HEK293T (cell line): Measurements from ENCODE around the gene TRIM62.

Source experiments
- ARNT ChIP-seq: fragments of 450-650 bp; IDR thresholded peaks from 2 replicates; pipeline ENCODE4 v1.6.1; 2017; ENCODE audit warnings: mild to moderate bottlenecking
- BHLHE40 ChIP-seq: fragments of 450-650 bp; IDR thresholded peaks from 2 replicates; pipeline ENCODE4 v1.6.1; 2016; ENCODE audit warnings: mild to moderate bottlenecking, moderate library complexity, borderline replicate concordance
- CTBP1 ChIP-seq: fragments of 450-650 bp; IDR thresholded peaks from 2 replicates; pipeline ENCODE4 v1.6.1; 2016; ENCODE audit warnings: borderline replicate concordance
- ELF4 ChIP-seq: fragments of 450-650 bp; IDR thresholded peaks from 2 replicates; pipeline ENCODE4 v1.6.1; 2017; ENCODE audit warnings: antibody characterized with exemption
- FOXM1 ChIP-seq: fragments of 450-650 bp; IDR thresholded peaks from 2 replicates; pipeline ENCODE4 v1.6.1; 2017; ENCODE audit warnings: mild to moderate bottlenecking, borderline replicate concordance
- L3MBTL2 ChIP-seq: fragments of 450-650 bp; conservative IDR thresholded peaks from 2 replicates; pipeline ENCODE4 v1.6.1; 2016; ENCODE audit warnings: mild to moderate bottlenecking
- SP1 ChIP-seq: fragments of 450-650 bp; IDR thresholded peaks from 2 replicates; pipeline ENCODE4 v1.6.1; 2017
- TARDBP ChIP-seq: fragments of 450-650 bp; IDR thresholded peaks from 2 replicates; pipeline ENCODE4 v1.6.1; 2016
- ZNF384 ChIP-seq: fragments of 450-650 bp; IDR thresholded peaks from 2 replicates; pipeline ENCODE4 v1.6.1; 2016

DNA sequence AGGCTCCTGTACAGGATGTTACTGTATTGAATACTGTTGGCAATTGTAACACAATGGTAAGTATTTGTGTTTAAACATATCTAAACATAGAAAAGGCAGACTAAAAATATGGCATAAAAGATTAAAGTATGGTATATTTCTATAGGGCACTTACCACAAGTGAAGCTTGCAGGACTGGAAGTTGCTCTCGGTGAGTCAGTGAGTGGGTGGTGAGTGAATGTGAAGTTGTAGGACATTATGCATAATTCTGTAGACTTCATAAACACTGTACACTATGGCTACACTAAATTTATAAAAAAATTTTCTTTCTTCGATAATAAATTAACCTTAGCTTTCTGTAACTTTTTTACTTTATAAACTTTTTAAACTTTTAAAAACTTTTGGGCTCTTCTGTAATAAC lies 13.7 kb upstream of the TRIM62 start:
- TF ChIP-seq FOXM1 (no peak), CTBP1 (no peak), SP1 (no peak), TARDBP (no peak), BHLHE40 (no peak), ZNF384 (no peak), L3MBTL2 (no peak), ARNT (no peak), ELF4 (no peak)
